ENCODE data around the gene CFAP20DC.

The CFAP20DC gene

DNA sequence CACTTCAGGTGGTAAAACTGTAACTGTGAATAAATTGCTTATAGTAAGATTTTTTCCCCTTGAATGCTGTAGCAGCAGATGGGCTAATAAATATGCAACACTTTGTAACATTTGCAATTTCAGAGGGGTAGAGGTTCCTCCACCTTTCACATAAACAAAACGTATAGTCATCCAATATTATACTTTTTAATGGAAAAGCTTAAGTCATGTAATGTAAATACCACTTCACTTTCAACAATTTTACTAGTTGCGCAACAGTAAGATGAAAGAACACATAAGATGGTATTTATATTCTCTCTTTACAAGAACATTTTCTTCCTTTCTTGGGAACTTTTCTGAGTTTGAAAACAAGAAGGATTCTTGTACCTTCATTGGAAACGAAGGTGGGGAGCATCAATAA lies 326.7 kb downstream of the CFAP20DC start:
- Histone ChIP-seq H3K4me3 (ENCODE audit: low read depth, low read length) (no peak overlapping the region), H3K9me3 (ENCODE audit: control insufficient read depth, insufficient read depth, low read depth, low read length) (no peaks in the 10 kb centered on the region), H3K4me1 (ENCODE audit: control insufficient read depth, insufficient read depth, low read length) (peaks cover 9% of the 10 kb centered on the region), H3K36me3 (ENCODE audit: control insufficient read depth in 2 of 2, insufficient read depth in 1 of 2, low read length in 2 of 2) (no peaks in the 10 kb centered on the region), H3K27ac (ENCODE audit: extremely low read depth, low read depth, low read length) (no peak overlapping the region)
- ChIA-PET CTCF (no interaction called here), POLR2A (no interaction called here)
- TF ChIP-seq ZNF16 (tag by site-specific recombination; IDR thresholded peaks at IDR 0.05; ENCODE audit: low read depth) = no peak
- TF ChIP-seq ZIC2 (tag by site-specific recombination; IDR thresholded peaks at IDR 0.05) = no peak
- TF ChIP-seq ZBTB6 (tag by site-specific recombination; IDR thresholded peaks at IDR 0.05) = no peak
- no peak for TF ChIP-seq ZNF394 (tag by site-specific recombination; IDR thresholded peaks at IDR 0.05; ENCODE audit: borderline replicate concordance)
- TF ChIP-seq ZNF2 (tag by site-specific recombination; IDR thresholded peaks at IDR 0.05) = no peak
- TF ChIP-seq ZNF19 (tag by site-specific recombination; IDR thresholded peaks at IDR 0.05; ENCODE audit: low read depth) = no peak
- TF ChIP-seq GLIS2 (tag by site-specific recombination; IDR thresholded peaks at IDR 0.05) = no peak
- no peak for TF ChIP-seq ZNF488 (tag by site-specific recombination; IDR thresholded peaks at IDR 0.05)
- no peak for TF ChIP-seq PRDM1 (tag by site-specific recombination; IDR thresholded peaks at IDR 0.05)
- TF ChIP-seq OSR2 (tag by site-specific recombination; IDR thresholded peaks at IDR 0.05) = no peak
- TF ChIP-seq ZNF302 (tag by site-specific recombination; IDR thresholded peaks at IDR 0.05; ENCODE audit: low read depth) = no peak
- TF ChIP-seq WT1 (tag by site-specific recombination; IDR thresholded peaks at IDR 0.05) = no peak
- TF ChIP-seq ZBTB8A (tag by site-specific recombination; IDR thresholded peaks at IDR 0.05) = no peak
- TF ChIP-seq ZNF157 (tag by site-specific recombination; IDR thresholded peaks at IDR 0.05) = no peak
- no peak for TF ChIP-seq ZNF362 (tag by site-specific recombination; IDR thresholded peaks at IDR 0.05)
- no peak for TF ChIP-seq ZNF785 (tag by site-specific recombination; IDR thresholded peaks at IDR 0.05)
- no peak for TF ChIP-seq ZNF48 (tag by site-specific recombination; IDR thresholded peaks at IDR 0.05)
- no peak for TF ChIP-seq ZNF24 (tag by site-specific recombination; IDR thresholded peaks at IDR 0.05)
- no peak for TF ChIP-seq ZNF747 (tag by site-specific recombination; IDR thresholded peaks at IDR 0.05)

DNA sequence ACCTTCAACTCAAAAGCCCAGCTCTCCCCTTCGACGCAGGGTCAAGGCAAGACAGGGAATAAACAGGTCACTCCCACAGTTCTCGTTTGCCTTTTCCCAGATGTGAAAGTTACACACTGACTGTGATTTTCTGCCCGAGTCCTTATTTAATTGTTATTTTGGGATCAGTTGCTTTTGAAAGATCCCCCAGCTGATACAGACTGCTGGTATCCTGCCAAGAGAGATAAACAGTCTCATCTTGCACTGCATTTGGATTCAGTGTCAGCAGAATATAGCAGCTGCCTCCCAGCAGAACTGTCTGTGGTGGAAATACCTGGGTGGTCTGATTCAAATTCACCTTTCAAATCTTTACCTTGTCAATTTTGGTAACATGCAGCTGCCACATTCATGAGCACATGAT lies 327.3 kb downstream of the CFAP20DC start:
- Histone ChIP-seq H3K4me3 (ENCODE audit: low read depth, low read length) (no peak overlapping the region), H3K9me3 (ENCODE audit: control insufficient read depth, insufficient read depth, low read depth, low read length) (no peaks in the 10 kb centered on the region), H3K27ac (ENCODE audit: extremely low read depth, low read depth, low read length) (no peak overlapping the region), H3K4me1 (ENCODE audit: control insufficient read depth, insufficient read depth, low read length) (peaks cover 9% of the 10 kb centered on the region), H3K36me3 (ENCODE audit: control insufficient read depth in 2 of 2, insufficient read depth in 1 of 2, low read length in 2 of 2) (no peaks in the 10 kb centered on the region)
- CTCF ChIA-PET = no interaction called here
- POLR2A ChIA-PET = no interaction called here
- TF ChIP-seq ZNF549 (tag by site-specific recombination; IDR thresholded peaks at IDR 0.05) (no peak), ZNF239 (tag by site-specific recombination; IDR thresholded peaks at IDR 0.05) (no peak), ZNF391 (tag by site-specific recombination; IDR thresholded peaks at IDR 0.05; ENCODE audit: borderline replicate concordance, low read depth) (no peak), ZBTB49 (tag by site-specific recombination; IDR thresholded peaks at IDR 0.05; ENCODE audit: low read depth) (no peak), MZF1 (tag by site-specific recombination; IDR thresholded peaks at IDR 0.05; ENCODE audit: borderline replicate concordance) (no peak), ZNF394 (tag by site-specific recombination; IDR thresholded peaks at IDR 0.05; ENCODE audit: borderline replicate concordance) (no peak), ZNF658 (tag by site-specific recombination; IDR thresholded peaks at IDR 0.05) (no peak), ZNF26 (tag by site-specific recombination; IDR thresholded peaks at IDR 0.05) (no peak)
- TF ChIP-seq, protein P1, sequence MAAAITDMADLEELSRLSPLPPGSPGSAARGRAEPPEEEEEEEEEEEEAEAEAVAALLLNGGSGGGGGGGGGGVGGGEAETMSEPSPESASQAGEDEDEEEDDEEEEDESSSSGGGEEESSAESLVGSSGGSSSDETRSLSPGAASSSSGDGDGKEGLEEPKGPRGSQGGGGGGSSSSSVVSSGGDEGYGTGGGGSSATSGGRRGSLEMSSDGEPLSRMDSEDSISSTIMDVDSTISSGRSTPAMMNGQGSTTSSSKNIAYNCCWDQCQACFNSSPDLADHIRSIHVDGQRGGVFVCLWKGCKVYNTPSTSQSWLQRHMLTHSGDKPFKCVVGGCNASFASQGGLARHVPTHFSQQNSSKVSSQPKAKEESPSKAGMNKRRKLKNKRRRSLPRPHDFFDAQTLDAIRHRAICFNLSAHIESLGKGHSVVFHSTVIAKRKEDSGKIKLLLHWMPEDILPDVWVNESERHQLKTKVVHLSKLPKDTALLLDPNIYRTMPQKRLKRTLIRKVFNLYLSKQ (tag by site-specific recombination; IDR thresholded peaks at IDR 0.05; ENCODE audit: borderline replicate concordance) = no peak

Data from HEK293 (cell line).